GM12872 (cell line): Measurements from ENCODE around the gene ILKAP.

Source experiments
- CTCF ChIP-seq: IDR thresholded peaks from 3 replicates; pipeline ENCODE4 v1.5.1; 2011; ENCODE audit warnings: low read depth, mild to moderate bottlenecking, low read length, moderate library complexity; ENCODE audit not compliant: insufficient read depth

Gene ILKAP

GRCh38 chr2:238151205-238151604 lies 52.3 kb downstream of the ILKAP start:
- TF ChIP-seq CTCF: no peak

- no peak for TF ChIP-seq CTCF
These were observed 52.8 kb downstream of the ILKAP start for GRCh38 chr2:238150686-238151085.

GRCh38 chr2:238149841-238150572 lies 53.5 kb downstream of the ILKAP start:
- no peak for TF ChIP-seq CTCF

GRCh38 chr2:238148981-238149380 lies 54.5 kb downstream of the ILKAP start:
- TF ChIP-seq CTCF: no peak

- no peak for TF ChIP-seq CTCF
These were observed 56.5 kb downstream of the ILKAP start for GRCh38 chr2:238146884-238147544.

GRCh38 chr2:238145851-238146250 lies 57.6 kb downstream of the ILKAP start:
- no peak for TF ChIP-seq CTCF

- TF ChIP-seq CTCF: no peak
These were observed 58.4 kb downstream of the ILKAP start for GRCh38 chr2:238145046-238145445.
